ENCODE measurements around the gene ALG12. TPM values are rescaled to one million over a fixed set of nuclear protein-coding genes. Genes with fewer than 3 reads are reported as not detected.

ALG12 gene
- total and polyA plus RNA-seq, 2 of the 13 experiments (the other 11 are each of a cell fraction or from before 2014, with no cell fraction given): 7.8 to 15.8 TPM

- TF ChIP-seq ZNF318 (CRISPR knock-in tag; IDR thresholded peaks at IDR 0.05) (no peak), ZBTB21 (CRISPR knock-in tag; IDR thresholded peaks at IDR 0.05) (no peak), HNF4G (IDR thresholded peaks at IDR 0.05; ENCODE audit: borderline replicate concordance, low read depth, low read length) (no peak), HNF4G (CRISPR knock-in tag; IDR thresholded peaks at IDR 0.05; ENCODE audit: borderline replicate concordance, low read depth) (no peak), NCOA2 (CRISPR knock-in tag; IDR thresholded peaks at IDR 0.05) (no peak), SMARCC2 (IDR thresholded peaks at IDR 0.05) (no peak), U2AF2 (IDR thresholded peaks at IDR 0.05; ENCODE audit: low read depth, low read length) (no peak), ZNF274 (CRISPR knock-in tag; IDR thresholded peaks at IDR 0.05) (0 out of 2 replicates have a peak, but pooled peaks have one; percentile 9), PHF8 (CRISPR knock-in tag; IDR thresholded peaks at IDR 0.05) (no peak), CREB3 (CRISPR knock-in tag; IDR thresholded peaks at IDR 0.05) (no peak), NFKBIZ (CRISPR knock-in tag; IDR thresholded peaks at IDR 0.05) (no peak), ZNF660 (CRISPR knock-in tag; IDR thresholded peaks at IDR 0.05; ENCODE audit: borderline replicate concordance, low read depth) (no peak), ATF6 (CRISPR knock-in tag; conservative IDR thresholded peaks at IDR 0.05) (no peak), ZNF34 (CRISPR knock-in tag; IDR thresholded peaks at IDR 0.05; ENCODE audit: borderline replicate concordance) (no peak), ZNF24 (IDR thresholded peaks at IDR 0.05) (no peak), BORCS8-MEF2B (CRISPR knock-in tag; IDR thresholded peaks at IDR 0.05) (no peak), PCBP2 (optimal IDR thresholded peaks at IDR 0.05; ENCODE audit: low read depth, low read length, poor library complexity, severe bottlenecking) (no peak), PHB2 (IDR thresholded peaks at IDR 0.05; ENCODE audit: partially characterized antibody) (no peak), HCFC1 (IDR thresholded peaks at IDR 0.05; ENCODE audit: low read depth, low read length) (no peak), SAP130 (CRISPR knock-in tag; IDR thresholded peaks at IDR 0.05; ENCODE audit: low read depth) (no peak), ZNF629 (CRISPR knock-in tag; conservative IDR thresholded peaks at IDR 0.05) (no peak)
Observed at GRCh38 chr22:49929994-49930575, 11.8 kb upstream of the ALG12 start (continued).
